GM12878 (cell line): ENCODE results near the gene IMMP2L. TPM values are rescaled to one million over a fixed set of nuclear protein-coding genes. Genes with fewer than 3 reads are reported as not detected.

Experiments
- ATF2 ChIP-seq: IDR thresholded peaks from 2 replicates; pipeline ENCODE4 v1.6.1; 2012; ENCODE audit warnings: low read length, inconsistent platforms
- BCL11A ChIP-seq: IDR thresholded peaks from 2 replicates; pipeline ENCODE4 v1.6.1; 2011; ENCODE audit warnings: low read depth, low read length
- BCL3 ChIP-seq: IDR thresholded peaks from 2 replicates; pipeline ENCODE4 v1.6.1; 2011; ENCODE audit warnings: borderline replicate concordance, low read depth, mild to moderate bottlenecking, moderate library complexity, low read length; ENCODE audit not compliant: insufficient read depth, poor library complexity, severe bottlenecking
- DPF2 ChIP-seq: fragments of 450-650 bp; IDR thresholded peaks from 2 replicates; pipeline ENCODE4 v1.6.1; 2017; ENCODE audit warnings: mild to moderate bottlenecking
- ETV6 ChIP-seq, 2 experiments: fragments of 450-650 bp in 1 of 2; IDR thresholded peaks in 1 of 2; conservative IDR thresholded peaks in 1 of 2; 2 replicates each; pipeline ENCODE4 v1.6.1; 2014; ENCODE audit warnings: antibody characterized with exemption in 1 of 2, borderline replicate concordance in 1 of 2, low read depth in 1 of 2, mild to moderate bottlenecking in 1 of 2, moderate library complexity in 1 of 2
- GABPA ChIP-seq: IDR thresholded peaks from 2 replicates; pipeline ENCODE4 v1.6.1; 2014; ENCODE audit warnings: antibody characterized with exemption, low read depth, mild to moderate bottlenecking, inconsistent platforms
- JUNB ChIP-seq: IDR thresholded peaks from 2 replicates; pipeline ENCODE4 v1.6.1; 2016; ENCODE audit warnings: antibody characterized with exemption, mild to moderate bottlenecking
- NFIC ChIP-seq: IDR thresholded peaks from 2 replicates; pipeline ENCODE4 v1.6.1; 2012; ENCODE audit warnings: low read depth, mild to moderate bottlenecking, inconsistent platforms, low read length, moderate library complexity
- NFYB ChIP-seq: IDR thresholded peaks from 2 replicates; pipeline ENCODE4 v1.6.1; 2011; ENCODE audit warnings: low read depth, mild to moderate bottlenecking, low read length, improper control_type of control experiment, moderate library complexity; ENCODE audit not compliant: insufficient read depth
- NR2F1 ChIP-seq: fragments of 450-650 bp; conservative IDR thresholded peaks from 2 replicates; pipeline ENCODE4 v1.6.1; 2017; ENCODE audit warnings: mild to moderate bottlenecking
- PML ChIP-seq: IDR thresholded peaks from 2 replicates; pipeline ENCODE4 v1.6.1; 2012; ENCODE audit warnings: low read length, inconsistent platforms
- RUNX3 ChIP-seq: IDR thresholded peaks from 2 replicates; pipeline ENCODE4 v1.6.1; 2012; ENCODE audit warnings: low read length, inconsistent platforms
- SMAD1 ChIP-seq: fragments of 450-650 bp; IDR thresholded peaks from 2 replicates; pipeline ENCODE4 v1.6.1; 2018; ENCODE audit warnings: mild to moderate bottlenecking, low read depth; ENCODE audit not compliant: partially characterized antibody
- SREBF2 ChIP-seq: IDR thresholded peaks from 2 replicates; pipeline ENCODE4 v1.6.1; 2012; ENCODE audit warnings: mild to moderate bottlenecking, low read length
- TARDBP ChIP-seq: IDR thresholded peaks from 2 replicates; pipeline ENCODE4 v1.6.1; 2016; ENCODE audit warnings: borderline replicate concordance
- ZBED1 ChIP-seq: IDR thresholded peaks from 2 replicates; pipeline ENCODE4 v1.6.1; 2016; ENCODE audit warnings: borderline replicate concordance
- ZBTB33 ChIP-seq: fragments of 450-650 bp; IDR thresholded peaks from 2 replicates; pipeline ENCODE4 v1.6.1; 2017; ENCODE audit warnings: mild to moderate bottlenecking
- ZNF217 ChIP-seq: fragments of 450-650 bp; IDR thresholded peaks from 2 replicates; pipeline ENCODE4 v1.6.1; 2017; ENCODE audit warnings: antibody characterized with exemption, mild to moderate bottlenecking
- polyA plus RNA-seq, 11 experiments: library from polyadenylated mRNA; depleted of rRNA in 4 of 11; unstranded in 6 of 11; stranded (reverse) in 5 of 11; fragments of >200 nt; fragmentation: Nextera tagmentation in 4 of 11; fragmentation: Illumina TruSeq in 1 of 11; extraction: Ambion mirVana in 4 of 11; extraction: Trizol in 1 of 11; gene quantifications; 1 replicate in 1 of 11; 2 replicates in 10 of 11; pipeline versions ENCODE4 v1.2.1 to v1.2.3, GENCODE V29; 2011 to 2016; ENCODE audit warnings: inconsistent platforms in 2 of 11, missing spikeins in 2 of 11, low read depth in 1 of 11
- total RNA-seq, 4 experiments: library from RNA; depleted of rRNA in 3 of 4; stranded (reverse); fragments of >200 nt in 3 of 4; fragmentation: Illumina TruSeq in 1 of 4; extraction: Trizol in 1 of 4; gene quantifications; 2 replicates each; pipeline versions ENCODE4 v1.2.1 to v1.2.3, GENCODE V29; 2013 to 2021
- TF ChIP-seq, protein P1 (sequence below): IDR thresholded peaks from 2 replicates; pipeline ENCODE4 v1.6.1; 2012; ENCODE audit warnings: improper control_type of control experiment, low read depth, low read length; ENCODE audit not compliant: insufficient replicate concordance
- TF ChIP-seq, protein P2 (sequence below): IDR thresholded peaks from 2 replicates; pipeline ENCODE4 v1.6.1; 2011; ENCODE audit warnings: low read depth, mild to moderate bottlenecking, low read length, moderate library complexity, borderline replicate concordance; ENCODE audit errors: extremely low read depth

IMMP2L gene
- total and polyA plus RNA-seq, 10 of the 15 experiments (the other 5 are each of a cell fraction or from before 2014, with no cell fraction given) = 12.6 to 46.3 (median 19.6) TPM

DNA sequence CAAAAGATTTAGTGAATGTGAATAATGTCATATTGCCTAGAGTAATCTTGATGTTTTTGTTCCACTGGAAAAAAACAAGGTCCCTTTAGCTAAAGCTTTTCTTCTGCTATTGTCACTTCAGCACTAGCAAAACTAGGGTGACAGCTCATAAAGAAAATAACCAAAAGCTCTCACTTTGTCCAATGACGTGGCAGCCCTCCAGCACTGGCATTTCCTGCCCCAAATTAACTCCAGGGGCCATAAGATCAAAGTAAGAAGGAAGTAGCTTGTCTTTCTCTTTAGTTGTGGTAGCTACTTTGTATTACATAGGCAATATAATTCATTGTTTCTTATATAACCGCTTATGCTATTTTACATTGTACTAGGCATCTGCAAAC is 424.1 kb downstream of the IMMP2L start (continued):
- TF ChIP-seq, protein P1, sequence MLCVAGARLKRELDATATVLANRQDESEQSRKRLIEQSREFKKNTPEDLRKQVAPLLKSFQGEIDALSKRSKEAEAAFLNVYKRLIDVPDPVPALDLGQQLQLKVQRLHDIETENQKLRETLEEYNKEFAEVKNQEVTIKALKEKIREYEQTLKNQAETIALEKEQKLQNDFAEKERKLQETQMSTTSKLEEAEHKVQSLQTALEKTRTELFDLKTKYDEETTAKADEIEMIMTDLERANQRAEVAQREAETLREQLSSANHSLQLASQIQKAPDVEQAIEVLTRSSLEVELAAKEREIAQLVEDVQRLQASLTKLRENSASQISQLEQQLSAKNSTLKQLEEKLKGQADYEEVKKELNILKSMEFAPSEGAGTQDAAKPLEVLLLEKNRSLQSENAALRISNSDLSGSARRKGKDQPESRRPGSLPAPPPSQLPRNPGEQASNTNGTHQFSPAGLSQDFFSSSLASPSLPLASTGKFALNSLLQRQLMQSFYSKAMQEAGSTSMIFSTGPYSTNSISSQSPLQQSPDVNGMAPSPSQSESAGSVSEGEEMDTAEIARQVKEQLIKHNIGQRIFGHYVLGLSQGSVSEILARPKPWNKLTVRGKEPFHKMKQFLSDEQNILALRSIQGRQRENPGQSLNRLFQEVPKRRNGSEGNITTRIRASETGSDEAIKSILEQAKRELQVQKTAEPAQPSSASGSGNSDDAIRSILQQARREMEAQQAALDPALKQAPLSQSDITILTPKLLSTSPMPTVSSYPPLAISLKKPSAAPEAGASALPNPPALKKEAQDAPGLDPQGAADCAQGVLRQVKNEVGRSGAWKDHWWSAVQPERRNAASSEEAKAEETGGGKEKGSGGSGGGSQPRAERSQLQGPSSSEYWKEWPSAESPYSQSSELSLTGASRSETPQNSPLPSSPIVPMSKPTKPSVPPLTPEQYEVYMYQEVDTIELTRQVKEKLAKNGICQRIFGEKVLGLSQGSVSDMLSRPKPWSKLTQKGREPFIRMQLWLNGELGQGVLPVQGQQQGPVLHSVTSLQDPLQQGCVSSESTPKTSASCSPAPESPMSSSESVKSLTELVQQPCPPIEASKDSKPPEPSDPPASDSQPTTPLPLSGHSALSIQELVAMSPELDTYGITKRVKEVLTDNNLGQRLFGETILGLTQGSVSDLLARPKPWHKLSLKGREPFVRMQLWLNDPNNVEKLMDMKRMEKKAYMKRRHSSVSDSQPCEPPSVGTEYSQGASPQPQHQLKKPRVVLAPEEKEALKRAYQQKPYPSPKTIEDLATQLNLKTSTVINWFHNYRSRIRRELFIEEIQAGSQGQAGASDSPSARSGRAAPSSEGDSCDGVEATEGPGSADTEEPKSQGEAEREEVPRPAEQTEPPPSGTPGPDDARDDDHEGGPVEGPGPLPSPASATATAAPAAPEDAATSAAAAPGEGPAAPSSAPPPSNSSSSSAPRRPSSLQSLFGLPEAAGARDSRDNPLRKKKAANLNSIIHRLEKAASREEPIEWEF = no peak
- TF ChIP-seq ZNF217 (no peak), ZBTB33 (no peak), ZBED1 (peak; percentile 48; the same call in 1 of the 2 replicates), GABPA (peak; percentile 61), ATF2 (peak; percentile 41; the same call in 1 of the 2 replicates), SREBF2 (no peak), NR2F1 (peak; percentile 82), NFYB (peak; percentile 38; the same call in 1 of the 2 replicates), DPF2 (peak; percentile 55; the same call in 1 of the 2 replicates), ETV6 (conservative IDR thresholded peaks at IDR 0.05 in 1 of 2, IDR thresholded peaks at IDR 0.05 in 1 of 2; ENCODE audit: borderline replicate concordance in 1 of 2, low read depth in 1 of 2) (0 out of 4 replicates have a peak, but pooled peaks of 1 of the 2 experiments have one; percentile 58), BCL11A (peak; percentile 59; the same call in 1 of the 2 replicates), RUNX3 (peak; percentile 66), TARDBP (no peak), NFIC (peak; percentile 78), SMAD1 (no peak), BCL3 (no peak), JUNB (peak; percentile 87), PML (no peak)
- TF ChIP-seq, protein P2, sequence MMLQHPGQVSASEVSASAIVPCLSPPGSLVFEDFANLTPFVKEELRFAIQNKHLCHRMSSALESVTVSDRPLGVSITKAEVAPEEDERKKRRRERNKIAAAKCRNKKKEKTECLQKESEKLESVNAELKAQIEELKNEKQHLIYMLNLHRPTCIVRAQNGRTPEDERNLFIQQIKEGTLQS = no peak
